Measurements from ENCODE around the gene AGT. TPM values are rescaled to one million over a fixed set of nuclear protein-coding genes. Genes with fewer than 3 reads are reported as not detected.

The AGT gene
- total RNA-seq, 1 experiment from 2014 or later = 0.93 TPM

DNA sequence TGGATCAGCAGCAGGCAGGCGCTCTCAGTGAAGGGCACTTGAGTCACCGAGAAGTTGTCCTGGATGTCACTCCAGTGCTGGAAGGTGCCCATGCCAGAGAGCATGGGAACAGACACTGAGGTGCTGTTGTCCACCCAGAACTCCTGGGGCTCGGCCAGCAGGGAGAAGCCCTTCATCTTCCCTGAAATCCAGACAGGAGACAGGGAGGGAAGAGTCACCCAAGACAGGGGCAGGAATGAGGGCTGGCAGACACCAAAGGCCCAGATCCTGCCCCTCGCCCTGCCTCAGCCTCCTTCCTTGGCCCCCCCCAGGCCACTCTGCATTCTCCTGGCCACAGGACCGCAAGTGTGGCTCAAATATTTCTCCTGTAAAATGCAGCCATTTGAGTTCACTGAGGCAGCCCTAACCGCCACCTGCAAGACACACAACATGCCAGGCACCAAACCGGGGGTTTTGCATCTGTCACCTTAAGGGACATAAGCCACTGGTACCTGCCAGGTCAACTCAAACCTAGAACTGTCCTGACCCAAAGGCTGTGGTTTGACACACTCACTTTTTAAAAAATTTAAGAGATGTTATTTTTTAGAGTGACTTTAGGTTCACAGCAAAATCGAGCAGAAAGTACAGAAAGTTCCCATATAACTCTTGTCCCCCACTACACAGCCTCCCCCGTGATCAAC is 7.8 kb downstream of the AGT start:
- DNase-seq (ENCODE audit: low read depth, low spot score) = no peak
- H2AFZ ChIP-seq (ENCODE audit: low read depth, low read length, poor library complexity, severe bottlenecking) = no peak overlapping the region
- ChIA-PET RAD21 (ENCODE audit: low non-redundant PET in 1 of 2, low total read pairs in 2 of 2, uncharacterized antibody in 2 of 2, unreplicated experiment in 2 of 2) (no interaction called here), CTCF (no interaction called here), POLR2A (no interaction called here)
- intact Hi-C loops (cut with micrococcal nuclease) = no loop called here
- no peak overlapping the region for H3K4me2 ChIP-seq (ENCODE audit: low read length)
- H3K27ac ChIP-seq (ENCODE audit: low read depth, low read length) = no peak overlapping the region
- no peaks in the 10 kb centered on the region for H4K20me1 ChIP-seq (ENCODE audit: insufficient read depth)
- no peak overlapping the region for H3K9ac ChIP-seq (ENCODE audit: low read length)
- no peaks in the 10 kb centered on the region for H3K36me3 ChIP-seq (ENCODE audit: control insufficient read depth in 1 of 2, insufficient read depth in 2 of 2, low read length in 2 of 2)
- no TSS peak for BruUV-seq (replicated peaks)
- no peaks in the 10 kb centered on the region for H3K27me3 ChIP-seq (ENCODE audit: insufficient read depth, low read length)
- TF ChIP-seq SP1 (IDR thresholded peaks at IDR 0.05; ENCODE audit: low read depth) (no peak), TCF7L2 (IDR thresholded peaks at IDR 0.05; ENCODE audit: borderline replicate concordance, extremely low read depth, insufficient read depth, insufficient read length) (no peak), EZH2 (IDR thresholded peaks at IDR 0.05) (no peak), POLR2AphosphoS5 (IDR thresholded peaks at IDR 0.05; ENCODE audit: low read depth, low read length) (no peak), EZH2phosphoT487 (IDR thresholded peaks at IDR 0.05; ENCODE audit: borderline replicate concordance) (no peak), CBX3 (IDR thresholded peaks at IDR 0.05; ENCODE audit: low read depth) (no peak), RAD21 (IDR thresholded peaks at IDR 0.05; ENCODE audit: low read depth) (no peak)
- TF ChIP-seq, protein P1, sequence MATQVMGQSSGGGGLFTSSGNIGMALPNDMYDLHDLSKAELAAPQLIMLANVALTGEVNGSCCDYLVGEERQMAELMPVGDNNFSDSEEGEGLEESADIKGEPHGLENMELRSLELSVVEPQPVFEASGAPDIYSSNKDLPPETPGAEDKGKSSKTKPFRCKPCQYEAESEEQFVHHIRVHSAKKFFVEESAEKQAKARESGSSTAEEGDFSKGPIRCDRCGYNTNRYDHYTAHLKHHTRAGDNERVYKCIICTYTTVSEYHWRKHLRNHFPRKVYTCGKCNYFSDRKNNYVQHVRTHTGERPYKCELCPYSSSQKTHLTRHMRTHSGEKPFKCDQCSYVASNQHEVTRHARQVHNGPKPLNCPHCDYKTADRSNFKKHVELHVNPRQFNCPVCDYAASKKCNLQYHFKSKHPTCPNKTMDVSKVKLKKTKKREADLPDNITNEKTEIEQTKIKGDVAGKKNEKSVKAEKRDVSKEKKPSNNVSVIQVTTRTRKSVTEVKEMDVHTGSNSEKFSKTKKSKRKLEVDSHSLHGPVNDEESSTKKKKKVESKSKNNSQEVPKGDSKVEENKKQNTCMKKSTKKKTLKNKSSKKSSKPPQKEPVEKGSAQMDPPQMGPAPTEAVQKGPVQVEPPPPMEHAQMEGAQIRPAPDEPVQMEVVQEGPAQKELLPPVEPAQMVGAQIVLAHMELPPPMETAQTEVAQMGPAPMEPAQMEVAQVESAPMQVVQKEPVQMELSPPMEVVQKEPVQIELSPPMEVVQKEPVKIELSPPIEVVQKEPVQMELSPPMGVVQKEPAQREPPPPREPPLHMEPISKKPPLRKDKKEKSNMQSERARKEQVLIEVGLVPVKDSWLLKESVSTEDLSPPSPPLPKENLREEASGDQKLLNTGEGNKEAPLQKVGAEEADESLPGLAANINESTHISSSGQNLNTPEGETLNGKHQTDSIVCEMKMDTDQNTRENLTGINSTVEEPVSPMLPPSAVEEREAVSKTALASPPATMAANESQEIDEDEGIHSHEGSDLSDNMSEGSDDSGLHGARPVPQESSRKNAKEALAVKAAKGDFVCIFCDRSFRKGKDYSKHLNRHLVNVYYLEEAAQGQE (IDR thresholded peaks at IDR 0.05; ENCODE audit: low read depth) = no peak
- no peaks in the 10 kb centered on the region for H3K9me3 ChIP-seq (ENCODE audit: control insufficient read depth in 1 of 2, insufficient read depth in 1 of 2, low read depth in 1 of 2, low read length in 2 of 2)
- ATAC-seq = no peak
- H3K79me2 ChIP-seq (ENCODE audit: insufficient read depth, low read length) = no peaks in the 10 kb centered on the region
- H3K4me1 ChIP-seq (ENCODE audit: control insufficient read depth in 1 of 2, insufficient read depth in 2 of 2, low read length in 2 of 2) = peaks cover 14 to 16% of the 10 kb centered on the region in 2 experiments
- H3K4me3 ChIP-seq (replicated peaks in 1 of 2; ENCODE audit: low read depth in 1 of 2, low read length in 2 of 2) = no peak overlapping the region
- H3K9me2 ChIP-seq (ENCODE audit: insufficient read depth) = no peaks in the 10 kb centered on the region
